ENCODE results near the gene RRBP1.

GRCh38 chr20:17714597-17714996 lies 32.6 kb upstream of the RRBP1 start:
- TF ChIP-seq, protein P1, sequence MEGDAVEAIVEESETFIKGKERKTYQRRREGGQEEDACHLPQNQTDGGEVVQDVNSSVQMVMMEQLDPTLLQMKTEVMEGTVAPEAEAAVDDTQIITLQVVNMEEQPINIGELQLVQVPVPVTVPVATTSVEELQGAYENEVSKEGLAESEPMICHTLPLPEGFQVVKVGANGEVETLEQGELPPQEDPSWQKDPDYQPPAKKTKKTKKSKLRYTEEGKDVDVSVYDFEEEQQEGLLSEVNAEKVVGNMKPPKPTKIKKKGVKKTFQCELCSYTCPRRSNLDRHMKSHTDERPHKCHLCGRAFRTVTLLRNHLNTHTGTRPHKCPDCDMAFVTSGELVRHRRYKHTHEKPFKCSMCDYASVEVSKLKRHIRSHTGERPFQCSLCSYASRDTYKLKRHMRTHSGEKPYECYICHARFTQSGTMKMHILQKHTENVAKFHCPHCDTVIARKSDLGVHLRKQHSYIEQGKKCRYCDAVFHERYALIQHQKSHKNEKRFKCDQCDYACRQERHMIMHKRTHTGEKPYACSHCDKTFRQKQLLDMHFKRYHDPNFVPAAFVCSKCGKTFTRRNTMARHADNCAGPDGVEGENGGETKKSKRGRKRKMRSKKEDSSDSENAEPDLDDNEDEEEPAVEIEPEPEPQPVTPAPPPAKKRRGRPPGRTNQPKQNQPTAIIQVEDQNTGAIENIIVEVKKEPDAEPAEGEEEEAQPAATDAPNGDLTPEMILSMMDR (IDR thresholded peaks at IDR 0.05): no peak
- TF ChIP-seq EP300 (IDR thresholded peaks at IDR 0.05): no peak
